ENCODE data around the gene PAFAH1B2.
"Not testable (repeated sequence)": the region's sequence is repeated elsewhere in the genome, so short reads cannot be mapped to it uniquely, and the experiment has no call there.

PAFAH1B2 gene

DNA sequence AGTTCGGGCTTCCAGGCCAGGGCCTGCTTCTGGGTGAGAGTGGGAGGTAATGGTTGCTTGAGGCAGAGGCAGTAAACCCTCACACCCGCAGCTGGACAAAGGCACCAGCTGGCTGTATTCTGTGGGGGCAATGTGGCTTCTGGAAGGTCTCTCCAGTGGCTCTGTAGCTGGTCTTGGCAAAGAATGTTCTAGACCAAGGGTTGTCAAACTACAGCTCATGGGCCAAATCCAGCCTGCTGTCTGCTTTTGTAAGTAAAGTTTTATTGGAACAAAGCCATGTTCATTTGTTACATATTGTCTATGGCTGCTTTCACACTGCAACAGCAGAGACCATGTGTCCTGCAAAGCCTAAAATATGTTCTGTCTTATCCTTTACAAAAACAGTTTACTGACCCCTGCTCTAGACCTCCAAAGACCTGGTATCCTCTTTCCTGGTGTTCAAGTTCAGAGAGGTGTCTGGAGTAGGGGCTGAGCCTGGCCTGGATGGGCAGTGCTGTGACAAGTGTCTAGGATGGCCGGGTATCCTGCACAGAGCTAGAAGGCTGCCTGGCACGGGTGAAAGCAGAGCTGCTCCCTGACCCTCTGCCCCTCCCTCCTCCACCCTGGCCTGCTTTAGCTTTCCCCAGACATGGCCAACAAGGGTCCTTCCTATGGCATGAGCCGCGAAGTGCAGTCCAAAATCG is 58.4 kb downstream of the PAFAH1B2 start:
- no peak for DNase-seq (ENCODE audit: low spot score)

DNA sequence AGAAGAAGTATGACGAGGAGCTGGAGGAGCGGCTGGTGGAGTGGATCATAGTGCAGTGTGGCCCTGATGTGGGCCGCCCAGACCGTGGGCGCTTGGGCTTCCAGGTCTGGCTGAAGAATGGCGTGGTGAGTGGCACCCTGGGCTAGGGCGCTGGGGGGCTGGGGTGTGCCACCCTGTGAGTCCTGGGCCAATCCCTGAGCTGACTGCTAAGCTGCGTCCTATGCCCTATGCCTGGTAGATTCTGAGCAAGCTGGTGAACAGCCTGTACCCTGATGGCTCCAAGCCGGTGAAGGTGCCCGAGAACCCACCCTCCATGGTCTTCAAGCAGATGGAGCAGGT is 59.0 kb downstream of the PAFAH1B2 start:
- no peak for DNase-seq (ENCODE audit: low spot score)

DNA sequence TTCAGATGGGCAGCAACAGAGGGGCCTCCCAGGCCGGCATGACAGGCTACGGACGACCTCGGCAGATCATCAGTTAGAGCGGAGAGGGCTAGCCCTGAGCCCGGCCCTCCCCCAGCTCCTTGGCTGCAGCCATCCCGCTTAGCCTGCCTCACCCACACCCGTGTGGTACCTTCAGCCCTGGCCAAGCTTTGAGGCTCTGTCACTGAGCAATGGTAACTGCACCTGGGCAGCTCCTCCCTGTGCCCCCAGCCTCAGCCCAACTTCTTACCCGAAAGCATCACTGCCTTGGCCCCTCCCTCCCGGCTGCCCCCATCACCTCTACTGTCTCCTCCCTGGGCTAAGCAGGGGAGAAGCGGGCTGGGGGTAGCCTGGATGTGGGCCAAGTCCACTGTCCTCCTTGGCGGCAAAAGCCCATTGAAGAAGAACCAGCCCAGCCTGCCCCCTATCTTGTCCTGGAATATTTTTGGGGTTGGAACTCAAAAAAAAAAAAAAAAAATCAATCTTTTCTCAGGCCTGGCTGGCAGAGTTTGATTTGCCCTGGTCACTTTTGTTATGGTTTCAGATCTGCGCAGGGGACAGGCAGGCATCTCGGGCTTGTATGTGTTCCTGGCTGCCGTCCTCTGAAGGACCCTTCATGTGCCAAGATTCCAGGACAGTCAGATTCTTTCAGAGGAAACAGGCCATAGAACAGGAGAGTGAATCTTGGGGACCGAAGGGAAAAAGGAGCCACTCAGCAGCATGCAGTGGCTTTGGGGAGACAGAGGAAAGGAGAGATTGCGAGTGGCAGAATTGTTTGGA is 60.4 kb downstream of the PAFAH1B2 start:
- no peak for DNase-seq (ENCODE audit: low spot score)

DNA sequence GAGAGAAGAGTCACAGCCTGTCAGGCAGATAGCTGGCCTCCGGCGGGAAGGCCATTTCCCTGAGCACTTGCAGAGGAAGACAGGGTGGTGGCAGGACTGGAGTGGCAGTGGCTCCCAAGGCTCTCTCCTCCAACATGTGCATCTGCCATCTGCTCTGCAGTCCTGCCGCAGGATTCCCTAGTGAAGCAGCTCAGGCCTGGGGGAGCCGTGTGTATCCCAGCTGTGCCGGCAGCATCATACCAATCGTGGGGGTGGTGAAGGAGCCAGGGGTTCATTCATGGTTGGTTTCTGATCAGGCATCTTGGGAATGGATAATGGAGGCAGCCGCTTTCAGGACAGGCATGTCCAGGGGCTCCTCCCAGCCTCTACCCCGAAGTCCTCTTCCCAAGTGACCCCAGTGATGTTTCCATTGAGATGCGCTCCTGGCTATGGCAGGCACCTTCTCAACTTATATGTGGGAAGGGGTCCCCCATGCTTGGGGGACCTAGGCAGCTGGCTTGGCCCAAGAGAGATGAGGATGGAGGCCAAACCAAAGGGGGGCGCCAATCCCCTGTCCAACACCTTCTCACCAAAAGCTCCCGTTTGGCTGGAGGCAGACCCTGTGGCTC is 61.2 kb downstream of the PAFAH1B2 start:
- no peak for DNase-seq (ENCODE audit: low spot score)

DNA sequence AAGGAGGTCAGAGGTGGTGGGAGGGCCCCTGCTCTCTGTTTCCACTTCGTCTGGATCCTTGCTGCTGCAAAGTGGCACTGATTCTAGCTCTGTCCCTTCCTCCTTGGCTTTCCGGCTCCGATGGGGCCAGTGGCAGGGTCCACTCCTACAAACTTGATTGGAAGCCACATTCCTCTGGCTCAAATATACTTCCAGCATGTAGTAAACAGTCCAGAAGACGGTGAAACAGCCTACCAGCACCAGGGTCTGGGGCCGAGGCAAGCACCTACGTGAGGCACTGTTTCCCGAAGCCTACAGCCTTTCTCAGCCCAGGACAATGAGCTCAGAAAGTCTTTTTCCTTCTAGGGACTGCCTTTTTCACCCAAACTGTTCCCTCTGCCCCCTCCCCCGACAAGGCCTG is 62.0 kb downstream of the PAFAH1B2 start:
- DNase-seq (ENCODE audit: low spot score), result not testable (repeated sequence)

DNA sequence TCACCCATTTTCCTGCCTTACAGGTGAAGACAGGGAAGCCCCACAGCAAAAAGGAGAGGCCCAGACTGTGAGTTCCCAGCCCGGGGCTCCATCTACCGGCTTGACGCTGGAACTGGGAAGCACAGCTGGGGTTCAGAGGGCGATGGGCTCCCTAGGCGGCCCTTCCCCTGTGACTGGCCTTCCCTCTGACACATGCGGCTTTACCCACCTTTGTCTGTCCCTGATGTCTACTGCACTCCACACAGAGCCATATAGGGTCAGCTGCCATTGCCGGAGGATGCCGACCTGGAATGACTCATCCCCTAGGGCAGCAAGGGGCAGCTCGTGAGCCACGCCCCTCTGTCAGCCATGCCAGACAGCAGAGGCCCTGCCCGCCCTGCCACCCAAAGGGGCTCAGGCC is 62.8 kb downstream of the PAFAH1B2 start:
- not testable (repeated sequence) for DNase-seq (ENCODE audit: low spot score)

DNA sequence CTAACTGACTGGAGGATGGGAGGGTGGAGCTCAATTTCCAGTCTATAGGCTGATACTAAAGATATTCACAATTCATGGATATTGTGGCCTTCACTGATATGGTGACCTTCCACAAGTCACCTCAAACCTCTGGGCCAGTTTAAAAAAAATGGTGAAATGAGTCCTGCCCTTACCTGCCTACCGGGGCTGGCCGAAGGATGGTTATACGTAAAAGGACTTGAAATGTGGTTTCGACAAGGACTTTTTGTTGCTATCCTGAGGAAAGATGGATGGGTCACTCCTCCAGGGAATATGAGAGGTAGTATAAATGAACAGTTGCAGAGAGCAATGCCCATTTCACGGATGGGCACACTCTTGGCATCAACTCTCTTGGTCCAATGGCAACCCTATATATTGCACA is 63.4 kb downstream of the PAFAH1B2 start:
- not testable (repeated sequence) for DNase-seq (ENCODE audit: low spot score)

DNA sequence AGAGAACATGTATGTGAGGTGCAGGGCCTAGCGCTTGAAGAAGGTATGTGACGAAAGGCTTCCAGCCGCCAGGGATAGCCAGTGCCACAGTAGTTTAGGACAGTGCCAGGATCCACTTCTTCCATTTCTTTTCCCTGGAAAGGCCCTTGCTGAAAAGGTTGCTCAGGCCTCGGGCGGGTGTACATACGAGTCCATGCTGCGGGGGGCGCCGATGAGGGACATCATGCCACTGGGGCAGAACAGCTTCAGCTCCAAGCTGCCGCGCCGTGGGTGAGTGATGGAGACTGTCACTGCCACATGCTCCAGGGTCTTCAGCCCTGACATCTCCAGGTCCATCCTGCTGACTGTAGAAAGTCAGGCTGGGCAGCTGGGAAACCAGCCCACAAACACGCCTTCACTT is 64.6 kb downstream of the PAFAH1B2 start:
- not testable (repeated sequence) for DNase-seq (ENCODE audit: low spot score)

DNA sequence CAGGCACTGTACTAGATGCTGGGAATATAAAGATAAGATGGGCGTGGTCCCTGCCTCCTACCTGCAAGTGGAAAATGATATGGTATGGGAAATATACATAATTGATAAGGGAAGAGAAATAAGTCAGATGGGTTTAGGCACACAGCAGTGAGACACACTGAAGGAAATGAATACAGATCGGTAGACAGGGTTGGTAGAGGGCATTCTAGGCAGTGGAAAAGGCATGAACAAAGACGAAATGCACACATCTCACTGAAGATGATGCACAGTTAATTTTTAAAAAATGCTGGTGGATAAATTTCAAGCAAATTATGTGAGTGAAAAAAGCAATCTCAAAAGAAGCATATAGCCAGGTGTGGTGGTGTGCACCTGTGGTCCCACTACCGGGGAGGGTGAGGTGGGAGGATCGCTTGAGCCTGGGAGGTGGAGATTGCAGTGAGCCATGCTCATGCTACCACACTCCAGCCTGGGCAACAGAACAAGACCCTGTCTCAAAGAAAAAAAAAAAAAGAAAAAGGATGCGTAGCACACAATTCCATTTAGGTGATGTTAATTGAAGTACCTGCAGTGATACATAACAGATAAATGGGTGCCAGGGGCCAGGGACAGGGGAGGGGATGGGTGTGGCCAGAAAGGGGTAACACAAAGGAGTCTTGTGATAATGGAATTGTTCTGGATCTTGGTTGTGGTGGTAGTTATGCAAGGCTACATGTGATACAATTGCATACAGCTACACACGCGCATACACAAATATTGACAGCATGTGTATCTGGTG is 65.5 kb downstream of the PAFAH1B2 start:
- not testable (repeated sequence) for DNase-seq (ENCODE audit: low spot score)

DNA sequence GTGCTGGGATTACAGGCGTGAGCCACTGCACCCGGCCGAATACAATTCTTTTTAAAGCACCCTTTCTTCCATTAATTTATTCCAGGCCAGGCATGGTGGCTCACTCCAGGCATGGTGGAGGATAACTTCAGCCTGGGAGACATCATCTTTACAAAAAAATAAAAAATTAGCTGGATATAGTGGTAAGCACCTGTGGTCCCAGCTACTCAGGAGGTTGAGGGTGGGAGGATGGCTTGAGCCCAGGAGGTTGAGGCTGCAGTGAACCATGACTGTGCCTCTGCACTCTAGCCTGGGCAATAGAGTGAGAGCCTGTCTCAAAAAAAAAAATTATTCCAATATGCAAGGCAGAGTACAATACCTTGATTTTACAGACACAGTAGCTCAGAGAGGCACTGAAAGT is 66.5 kb downstream of the PAFAH1B2 start:
- no peak for DNase-seq (ENCODE audit: low spot score)

DNA sequence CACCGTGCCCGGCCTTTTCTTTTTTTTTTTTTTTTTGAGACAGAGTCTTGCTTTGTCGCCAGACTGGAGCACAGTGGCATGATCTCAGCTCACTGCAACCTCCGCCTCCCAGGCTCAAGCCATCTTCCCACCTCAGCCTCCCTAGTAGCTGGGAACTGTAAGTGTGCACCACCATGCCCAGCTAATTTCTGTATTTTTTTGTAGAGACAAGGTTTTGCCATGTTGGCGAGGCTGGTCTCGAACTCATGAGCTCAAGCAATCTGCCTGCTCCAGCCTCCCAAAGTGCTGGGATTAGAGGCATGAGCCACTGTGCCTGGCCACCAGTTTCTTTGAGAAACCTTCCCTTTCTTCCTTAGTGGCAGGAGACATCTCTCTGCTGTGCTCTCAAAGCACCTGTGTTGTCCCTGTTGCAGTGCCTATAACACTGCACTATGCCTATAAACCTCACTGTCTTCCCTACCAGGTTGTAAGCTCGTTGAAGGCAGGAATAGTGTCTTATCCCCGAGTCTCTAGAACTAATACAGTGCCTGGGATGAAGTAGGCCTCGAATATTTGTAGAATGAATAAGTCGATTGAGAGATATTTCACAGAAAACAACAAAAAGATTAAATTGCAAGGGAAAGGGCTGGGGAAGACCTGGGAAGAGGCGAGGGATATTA is 68.7 kb downstream of the PAFAH1B2 start:
- no peak for DNase-seq (ENCODE audit: low spot score)

DNA sequence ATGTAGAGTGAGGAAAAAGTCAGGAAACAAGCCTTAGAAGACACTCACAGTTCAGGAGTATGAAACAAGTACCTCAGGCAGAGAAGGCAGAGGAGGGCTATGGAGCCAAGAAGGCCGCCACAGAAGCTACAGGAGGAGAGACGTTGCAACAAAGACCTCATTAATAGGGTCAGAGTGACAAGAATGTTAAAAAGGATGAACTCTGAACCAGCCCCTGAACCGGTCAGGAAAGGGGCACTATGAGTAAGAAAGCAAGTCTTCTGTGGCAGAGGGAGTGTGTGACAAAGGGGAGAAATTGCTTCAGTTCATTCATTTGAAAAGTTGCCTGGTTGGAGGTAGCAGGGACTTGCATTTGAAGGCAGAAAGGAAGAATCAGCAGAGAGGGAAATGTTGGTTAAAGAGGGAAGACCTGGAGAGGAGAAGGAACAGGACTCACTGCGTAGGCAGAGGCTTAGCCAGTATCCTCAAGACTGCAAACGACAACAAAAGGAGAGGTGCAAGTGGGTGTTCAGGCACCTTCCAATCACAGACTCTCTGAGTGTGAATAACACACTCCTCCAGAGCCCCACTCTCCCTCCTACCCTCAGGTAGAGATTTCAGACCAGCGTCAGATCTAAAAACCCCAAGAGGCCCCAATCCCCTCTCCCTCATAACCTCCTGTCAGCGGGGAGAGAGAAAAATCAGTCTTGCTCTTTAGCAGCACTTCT is 70.5 kb downstream of the PAFAH1B2 start:
- DNase-seq (ENCODE audit: low spot score), result no peak

DNA sequence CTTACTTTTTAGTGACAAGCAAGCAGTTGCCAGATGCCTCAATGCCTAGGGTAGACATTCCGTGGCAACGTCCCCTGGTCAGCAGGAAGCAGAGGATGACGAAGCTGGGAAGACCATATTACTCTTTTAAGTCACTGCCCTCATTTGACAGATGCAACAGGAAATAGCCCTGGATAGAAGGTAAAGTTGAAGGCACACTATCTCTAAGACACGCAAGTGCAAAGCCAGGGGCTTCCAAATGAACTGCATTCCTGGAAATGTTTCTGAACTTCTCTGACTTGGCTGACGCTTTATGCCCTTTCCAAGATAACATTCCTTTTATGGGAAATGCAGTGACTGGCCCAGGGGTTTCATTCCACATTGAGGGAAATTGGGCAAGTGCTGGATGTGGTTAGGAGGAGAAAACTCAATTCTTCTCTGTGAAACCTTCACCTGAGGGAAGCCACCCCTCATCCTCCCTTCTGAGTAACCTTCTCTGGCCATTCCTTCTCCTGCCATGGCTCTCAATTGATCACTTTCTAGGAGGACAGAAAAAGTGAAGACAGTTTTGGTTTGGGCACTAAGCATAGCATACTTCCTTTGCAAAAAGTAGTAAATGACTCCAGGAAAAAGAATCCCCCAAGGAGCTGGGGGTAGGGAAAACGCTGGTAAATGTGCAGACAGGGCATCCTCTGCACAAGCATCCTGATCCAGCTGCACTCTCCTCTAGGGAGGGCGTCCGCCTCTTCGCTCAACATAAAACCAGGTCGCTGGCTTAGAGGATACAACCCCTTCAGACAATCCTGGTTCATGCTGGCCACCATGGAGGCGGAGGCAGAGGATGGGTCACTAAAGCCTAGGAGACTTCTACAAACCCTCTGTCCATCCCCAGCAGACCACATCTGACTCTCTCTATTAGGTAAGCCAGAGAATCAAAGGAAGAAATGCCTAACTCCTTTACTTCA is 73.3 kb downstream of the PAFAH1B2 start:
- DNase-seq (ENCODE audit: low spot score), result no peak

DNA sequence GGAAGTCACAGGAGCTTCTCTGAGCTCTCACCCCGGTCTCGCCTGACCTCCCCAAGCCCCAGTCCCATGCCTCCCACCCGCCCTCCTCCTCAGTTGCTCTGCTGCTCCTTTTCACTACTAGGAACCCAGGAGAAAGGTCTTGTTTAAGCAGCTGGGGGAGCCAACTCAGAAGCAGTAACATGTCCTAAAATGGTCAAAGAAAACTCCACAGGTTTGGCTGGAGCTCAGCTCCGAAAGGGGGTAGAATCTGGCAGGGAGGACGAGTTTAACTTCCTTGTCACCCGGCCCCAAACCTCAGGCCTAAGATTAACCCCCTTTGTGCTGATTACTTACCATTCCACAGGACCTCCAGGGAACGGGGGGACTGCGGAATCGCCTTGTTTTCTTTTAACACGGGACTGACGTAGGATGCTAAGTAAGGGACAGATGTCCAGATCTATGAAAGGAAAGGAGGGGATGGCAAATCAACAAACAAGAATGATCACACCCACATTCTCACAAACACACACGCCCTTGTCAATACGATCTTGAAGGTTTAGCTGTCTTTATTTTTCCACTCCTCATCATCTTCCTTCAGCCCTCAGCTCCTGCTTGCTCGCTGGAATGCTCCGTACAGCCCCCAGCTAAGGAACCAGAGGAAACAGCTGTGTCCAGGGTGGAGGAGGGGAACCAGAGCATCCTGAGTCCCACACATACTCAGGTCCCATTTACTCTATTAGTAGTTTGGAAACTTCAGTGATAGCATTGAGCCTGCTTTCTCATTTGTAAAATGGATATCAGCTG is 74.2 kb downstream of the PAFAH1B2 start:
- DNase-seq (ENCODE audit: low spot score), result no peak

DNA sequence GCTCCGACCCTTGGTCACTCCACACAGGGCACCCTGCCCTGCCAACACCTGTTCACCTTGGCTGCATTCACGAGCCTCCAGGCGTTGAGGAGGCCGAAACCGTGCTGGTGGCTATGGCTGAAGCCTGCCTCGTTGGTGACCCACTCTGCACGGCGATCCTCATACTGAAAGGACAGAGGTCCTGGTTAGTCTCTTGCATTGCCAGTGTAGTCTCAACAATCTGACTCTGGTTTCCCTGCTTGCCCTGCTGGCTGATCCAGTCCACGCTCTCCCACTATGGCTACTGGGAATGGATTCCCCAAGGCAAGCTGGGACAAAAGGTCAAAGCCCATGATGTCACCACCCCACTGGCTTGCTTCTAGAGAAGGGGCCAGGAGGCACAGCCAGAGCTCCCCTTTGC is 74.9 kb downstream of the PAFAH1B2 start:
- DNase-seq (ENCODE audit: low spot score), result no peak

DNA sequence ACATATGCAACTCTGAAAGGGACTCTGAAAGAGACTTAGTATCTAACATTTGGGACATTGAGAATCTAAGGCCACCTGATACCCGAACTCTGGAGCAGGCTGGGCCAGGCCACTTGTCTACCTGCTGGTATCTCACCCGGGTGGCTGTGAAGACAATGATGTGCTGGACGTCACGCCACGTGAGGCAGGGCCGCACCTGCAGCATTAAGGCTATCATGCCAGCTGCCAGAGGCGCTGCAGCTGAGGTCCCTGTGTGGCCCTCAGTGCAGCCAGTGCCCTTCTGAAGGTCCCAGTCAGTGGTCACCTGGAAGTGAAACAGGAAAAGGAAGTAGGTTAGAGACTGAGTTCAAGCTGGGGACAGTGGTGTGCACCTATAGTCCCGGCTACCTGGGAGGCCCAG is 75.4 kb downstream of the PAFAH1B2 start:
- DNase-seq (ENCODE audit: low spot score), result no peak

DNA sequence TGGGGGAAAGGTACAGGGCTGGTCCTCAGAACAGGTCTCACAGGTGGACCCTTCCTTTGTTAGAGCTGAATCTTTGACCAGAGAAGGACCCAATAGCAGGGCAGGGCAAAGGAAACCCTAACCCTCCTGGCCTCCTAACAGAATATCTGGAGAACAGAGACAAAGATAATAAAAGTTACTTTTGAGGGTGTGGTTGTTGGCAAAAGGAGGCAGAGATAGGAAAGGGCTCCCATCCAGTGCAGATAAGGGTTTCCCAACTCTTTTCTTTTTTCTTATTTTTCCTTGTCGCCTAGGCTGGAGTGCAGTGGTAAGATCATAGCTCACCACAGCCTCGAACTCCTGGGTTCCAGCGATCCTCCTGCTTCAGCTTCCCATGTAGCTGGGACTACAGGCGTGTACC is 75.9 kb downstream of the PAFAH1B2 start:
- no peak for DNase-seq (ENCODE audit: low spot score)

DNA sequence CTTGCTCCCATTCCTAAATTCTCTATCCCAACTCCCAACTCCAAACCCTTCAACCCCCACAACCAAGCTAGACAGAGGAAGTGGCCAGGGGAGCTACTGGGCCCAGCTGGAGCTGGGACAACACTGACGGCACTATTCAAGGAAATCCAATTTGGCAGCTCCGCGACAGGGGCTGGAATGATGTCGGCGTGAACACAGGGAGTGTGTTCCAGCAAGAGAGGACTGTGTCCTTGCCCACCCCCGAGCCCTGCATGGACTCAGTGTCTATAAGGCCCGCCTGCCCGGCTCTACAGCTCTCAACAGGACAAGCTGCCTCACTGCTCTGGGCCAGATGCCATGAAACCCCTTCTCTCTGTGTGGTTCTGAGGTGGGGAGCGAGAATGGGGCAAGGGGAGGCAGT is 76.5 kb downstream of the PAFAH1B2 start:
- DNase-seq (ENCODE audit: low spot score), result no peak

DNA sequence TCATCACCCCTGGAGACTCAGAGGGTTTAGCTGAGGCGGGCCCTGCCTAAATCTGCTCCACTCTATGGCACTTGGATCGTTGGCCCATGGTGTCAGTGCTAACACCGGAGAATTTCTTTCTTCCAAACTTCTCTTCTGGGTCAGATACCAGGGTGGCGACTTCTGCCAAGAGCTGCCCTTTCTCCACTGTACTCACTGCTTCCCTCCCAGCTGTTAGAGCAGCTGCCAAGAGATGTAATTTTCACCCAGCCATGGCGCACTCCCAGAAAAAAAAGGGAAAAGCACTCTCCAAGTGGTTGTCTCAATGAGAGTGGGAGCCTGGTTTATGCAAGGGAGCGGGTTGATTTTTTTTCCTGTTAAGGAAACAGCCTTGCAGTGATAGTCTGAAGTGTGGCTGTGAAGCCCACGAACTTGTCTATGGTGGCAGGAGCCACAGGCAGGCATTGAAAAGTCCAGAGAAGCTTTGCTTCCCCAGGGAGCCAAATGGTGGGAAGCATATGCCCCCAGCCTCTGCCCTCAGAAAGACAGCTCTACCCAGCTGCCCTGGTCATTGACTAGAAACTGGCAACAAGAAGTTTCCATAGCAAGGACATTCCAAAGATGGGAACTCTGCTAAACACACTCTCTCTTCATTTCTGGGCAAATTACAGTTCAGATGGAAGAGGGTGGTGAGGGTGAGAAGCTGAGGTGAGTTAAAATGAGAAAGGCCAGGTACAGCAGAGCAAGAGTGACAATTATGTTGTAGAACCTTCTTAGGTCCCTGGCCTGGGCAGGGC is 77.1 kb downstream of the PAFAH1B2 start:
- DNase-seq (ENCODE audit: low spot score), result no peak

Measured in activated CD4-positive, alpha-beta T cell treated with anti-CD3 and anti-CD28 coated beads, Interleukin-2, Interleukin-4, amounts not matched to agents 100 ng/mL and 50 ng/mL, durations not matched to agents 16 hours and 8 hours (primary cell).